HG02852 (cell line): ENCODE data around the gene TMEM125.

ENCODE experiments used
- ATAC-seq: cut with Tn5 transposase; IDR thresholded peaks from one replicate; pipeline ENCODE4 v1.9.1; 2021; ENCODE audit warnings: mild to moderate bottlenecking, moderate library complexity; ENCODE audit not compliant: unreplicated experiment

The TMEM125 gene

DNA sequence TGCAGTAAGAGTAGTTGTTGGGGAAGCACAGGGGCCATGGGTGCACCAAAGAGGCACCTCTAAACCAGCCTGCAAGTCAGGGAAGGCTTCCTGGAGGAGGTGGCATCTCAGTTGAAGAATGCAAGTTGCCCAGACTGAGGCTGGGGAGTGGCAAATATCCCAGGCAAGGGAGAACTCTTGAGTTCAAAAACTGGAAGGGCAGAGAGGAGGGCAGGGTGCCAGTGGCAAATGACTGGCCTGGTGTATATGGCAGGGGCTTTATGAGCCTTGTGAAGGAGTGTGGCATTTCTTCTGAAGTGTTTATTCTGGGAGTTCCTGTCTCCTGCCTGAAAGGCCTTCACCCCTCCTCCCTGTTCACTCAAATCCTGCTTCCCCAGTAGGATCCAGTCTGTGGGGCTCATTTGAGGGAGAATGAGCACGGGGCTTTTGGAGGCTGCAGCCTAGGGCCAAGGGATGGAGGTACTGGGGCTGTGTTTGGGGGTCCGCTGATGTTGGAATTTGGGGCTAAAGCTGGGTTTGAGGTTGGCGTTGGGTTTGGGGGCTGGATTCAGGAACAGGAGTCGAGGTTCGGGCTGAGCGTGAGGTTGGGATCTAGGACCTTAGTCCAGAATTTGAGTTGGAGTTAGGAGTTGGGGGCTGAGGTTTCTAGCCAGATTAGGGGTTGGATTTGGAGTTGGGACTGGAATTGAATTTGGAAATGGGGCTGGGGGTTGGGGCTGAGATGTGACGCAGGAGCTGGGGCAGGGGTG lies at the start of gene TMEM125:
TMEM125 (plus strand) TSS at position 357 of the 749 bp plus-strand sequence. CDS start 2,740 bp downstream, outside the sequence.
- ATAC-seq = no peak

GRCh38 chr1:43220905-43221778 lies 48.6 kb upstream of the TMEM125 start:
- peak; percentile 75 for ATAC-seq

- no peak for ATAC-seq
Observed at GRCh38 chr1:43221797-43222196, 48.0 kb upstream of the TMEM125 start.

- no peak for ATAC-seq
Observed at GRCh38 chr1:43222879-43223278, 46.9 kb upstream of the TMEM125 start.

DNA sequence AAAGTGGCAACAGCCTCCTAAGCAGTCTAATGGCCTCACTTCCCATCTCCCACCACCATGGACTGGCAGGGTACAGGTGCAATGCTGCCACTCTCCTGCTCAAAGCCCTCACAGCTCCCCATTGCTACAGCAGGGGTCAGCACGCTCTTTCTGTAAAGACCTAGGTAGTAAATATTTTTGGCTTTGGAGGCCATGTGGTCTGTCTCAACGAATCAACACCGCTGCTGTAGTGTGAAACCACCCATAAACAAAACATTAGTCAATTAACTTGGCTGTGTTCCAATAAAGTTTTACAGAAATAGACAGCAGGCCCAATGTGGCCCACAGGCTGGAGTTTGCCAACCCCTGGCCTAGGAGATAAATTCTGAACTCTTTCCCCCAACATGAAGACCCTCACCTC lies 44.6 kb upstream of the TMEM125 start:
- no peak for ATAC-seq

GRCh38 chr1:43227143-43227764 lies 42.5 kb upstream of the TMEM125 start:
- no peak for ATAC-seq

GRCh38 chr1:43229826-43230780 lies 39.7 kb upstream of the TMEM125 start:
- ATAC-seq = no peak

GRCh38 chr1:43232074-43232473 lies 37.7 kb upstream of the TMEM125 start:
- ATAC-seq = no peak

DNA sequence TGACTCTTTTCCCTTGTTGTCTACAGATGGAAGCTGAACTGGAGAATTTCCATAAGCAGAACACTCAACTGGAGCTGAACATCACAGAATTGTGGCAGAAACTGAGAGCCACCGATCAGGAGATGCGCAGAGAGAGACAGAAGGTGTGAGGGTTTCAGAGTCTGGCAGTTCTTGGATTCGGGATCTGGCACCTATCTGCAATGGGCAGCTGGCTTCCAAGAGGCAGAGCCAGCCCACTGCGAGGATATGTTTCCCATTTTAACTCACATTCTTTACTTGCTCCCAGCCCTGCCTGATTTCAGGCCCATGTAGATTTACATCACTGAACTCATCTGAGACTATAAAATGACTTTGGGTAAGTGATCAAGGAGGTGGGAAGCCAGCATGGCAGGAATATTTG lies 37.3 kb upstream of the TMEM125 start:
- no peak for ATAC-seq

GRCh38 chr1:43233631-43234030 lies 36.2 kb upstream of the TMEM125 start:
- no peak for ATAC-seq

GRCh38 chr1:43234267-43234666 lies 35.5 kb upstream of the TMEM125 start:
- ATAC-seq = no peak

DNA sequence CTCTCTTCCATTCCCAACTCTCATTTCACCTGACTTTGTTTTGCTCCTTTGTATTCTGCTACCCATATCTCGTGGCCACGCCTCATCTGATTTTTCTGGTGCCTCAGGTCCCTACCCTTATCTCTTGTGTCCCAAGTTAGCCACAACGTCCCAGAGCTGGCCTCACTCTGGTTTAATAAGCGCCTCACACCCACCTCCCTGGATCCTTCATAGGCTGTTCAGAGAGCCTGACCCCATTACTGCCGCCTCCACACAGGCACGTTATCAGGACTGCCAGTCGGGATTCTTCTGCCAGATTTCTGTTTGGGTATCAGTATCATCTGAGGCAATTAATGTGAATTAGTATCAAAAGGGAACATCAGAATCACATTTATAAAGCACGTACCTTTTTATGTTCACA lies 34.7 kb upstream of the TMEM125 start:
- no peak for ATAC-seq

GRCh38 chr1:43235451-43236121 lies 34.2 kb upstream of the TMEM125 start:
- no peak for ATAC-seq

DNA sequence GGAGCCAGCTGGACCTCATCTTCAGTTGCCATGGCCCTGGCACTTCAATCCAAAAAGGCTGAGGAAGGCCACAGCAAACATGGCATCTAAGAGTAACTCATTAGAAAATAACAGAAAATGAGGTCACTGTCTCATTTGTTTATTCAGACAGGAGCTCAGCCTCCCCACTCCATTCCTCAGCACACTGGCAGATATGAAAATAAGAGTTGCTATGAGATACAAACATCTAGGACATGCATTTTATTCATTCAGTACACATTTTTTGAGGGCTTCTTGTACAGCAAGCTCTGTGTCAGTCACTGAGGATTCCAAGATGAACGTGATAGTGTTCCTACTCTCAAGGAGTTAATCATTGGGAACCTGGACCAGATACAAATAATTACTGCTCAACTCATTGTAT lies 32.7 kb upstream of the TMEM125 start:
- no peak for ATAC-seq

DNA sequence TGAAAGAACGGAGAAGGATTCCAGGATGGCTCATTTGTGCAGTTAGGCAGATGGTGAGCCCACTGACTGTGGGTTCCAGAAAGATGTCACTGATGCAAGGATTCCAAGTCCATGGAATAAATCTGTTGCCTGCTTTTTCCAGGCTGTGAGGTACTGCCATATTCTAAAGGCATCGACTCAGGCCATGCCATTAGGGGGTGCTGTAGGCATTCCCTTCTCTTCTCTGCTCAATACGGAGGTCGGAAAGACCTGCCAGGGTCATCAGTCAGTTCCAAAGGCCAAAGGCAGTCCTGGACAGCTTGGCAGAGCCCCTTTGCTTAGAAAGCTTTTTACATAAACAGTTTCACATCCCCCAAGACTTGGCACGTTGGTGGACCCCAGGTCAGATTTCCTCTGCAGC lies 31.7 kb upstream of the TMEM125 start:
- ATAC-seq = no peak

DNA sequence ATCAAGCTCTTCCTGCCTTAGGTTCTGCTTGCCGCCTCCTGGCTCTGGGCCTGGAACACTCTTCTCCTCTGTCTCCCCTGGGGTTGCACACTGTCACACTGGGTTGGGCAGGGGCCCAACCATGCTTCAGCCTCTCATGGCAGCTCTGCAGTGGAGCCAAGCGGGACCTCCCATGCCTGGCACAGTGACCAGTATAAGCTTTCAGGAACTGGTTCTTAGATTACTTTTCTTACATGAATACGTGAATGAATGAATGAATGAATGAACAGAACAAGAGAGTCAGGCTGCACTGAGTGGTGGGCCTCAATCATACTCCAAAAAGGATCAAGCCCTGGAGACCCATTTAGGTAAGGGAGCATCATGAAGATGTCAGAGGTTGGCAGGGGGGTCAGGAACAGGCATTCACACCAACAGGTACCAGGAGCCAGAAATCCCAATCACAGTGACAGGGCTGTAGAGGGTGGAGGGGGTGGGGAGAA lies 30.8 kb upstream of the TMEM125 start:
- peak; percentile 27 for ATAC-seq

GRCh38 chr1:43239484-43239883 lies 30.3 kb upstream of the TMEM125 start:
- peak; percentile 75 for ATAC-seq

DNA sequence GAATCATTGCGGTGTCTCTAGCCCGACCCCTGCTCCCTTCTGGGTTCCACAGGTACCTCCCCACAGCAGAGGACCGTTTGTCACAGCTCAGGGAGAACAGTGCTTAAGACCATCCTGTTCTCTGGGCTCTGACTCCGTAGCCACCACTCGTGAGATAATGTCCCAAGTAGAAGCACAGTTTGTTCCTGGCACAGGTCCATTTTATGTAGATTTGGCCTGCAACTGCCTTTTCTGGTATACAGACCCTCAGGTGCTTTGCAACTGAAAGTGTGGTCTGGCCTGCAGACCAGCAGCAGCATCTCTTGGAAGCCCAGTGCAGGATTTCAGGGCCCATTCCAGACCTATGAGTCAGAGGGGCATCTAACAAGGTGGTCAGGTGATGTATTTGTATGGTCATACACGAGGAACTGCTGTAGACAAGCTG lies 28.4 kb upstream of the TMEM125 start:
- no peak for ATAC-seq

DNA sequence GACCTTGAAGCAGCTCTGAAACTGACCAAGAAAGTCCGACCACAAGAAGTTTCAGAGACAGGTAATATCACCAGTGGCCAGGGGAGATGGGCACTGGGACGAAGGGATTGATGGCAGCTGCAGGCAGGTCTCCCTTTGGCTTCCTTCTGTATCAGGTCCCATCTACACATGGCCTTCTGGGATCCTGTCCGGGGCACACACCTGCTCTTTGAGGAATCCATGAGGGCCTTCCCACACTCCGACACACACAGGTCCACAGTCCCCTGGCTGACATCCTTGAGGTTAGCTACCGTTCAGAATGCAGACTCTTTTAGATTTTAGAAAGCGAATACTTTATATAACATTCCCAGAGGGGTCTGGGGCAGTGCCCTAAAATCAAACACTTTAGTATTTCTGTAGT lies 26.5 kb upstream of the TMEM125 start:
- ATAC-seq = no peak
